NCI-H226 (cell line): ENCODE data around the gene INTU.
"Not testable (repeated sequence)": the region's sequence is repeated elsewhere in the genome, so short reads cannot be mapped to it uniquely, and the experiment has no call there.

ENCODE experiments used
- DNase-seq: peaks from one replicate; pipeline ENCODE4 v3.0.0-alpha.2; 2015

The INTU gene

GRCh38 chr4:127632420-127633403 is at the start of gene INTU:
TSS of gene INTU (plus strand) at chr4:127632957. CDS start at chr4:127633035, 78 bp downstream.
- peak; percentile 92 for DNase-seq

DNA sequence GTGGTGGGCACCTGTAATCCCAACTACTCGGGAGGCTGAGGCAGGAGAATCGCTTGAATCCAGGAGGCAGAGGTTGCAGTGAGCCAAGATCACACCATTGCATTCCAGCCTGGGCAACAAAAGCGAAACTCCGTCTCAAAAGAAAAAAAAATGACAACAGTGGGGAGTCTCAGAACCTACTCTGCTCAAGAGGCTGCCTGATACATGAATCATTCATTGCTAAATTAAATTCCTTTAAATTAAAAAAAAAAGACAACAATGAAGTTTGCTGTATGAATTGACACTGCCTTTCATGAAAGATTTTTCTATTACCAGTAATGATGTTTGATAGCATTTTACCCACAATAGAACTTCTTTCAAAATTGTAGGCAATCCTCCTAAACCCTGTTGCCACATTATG is 46.3 kb upstream of the INTU start:
- DNase-seq: not testable (repeated sequence)

DNA sequence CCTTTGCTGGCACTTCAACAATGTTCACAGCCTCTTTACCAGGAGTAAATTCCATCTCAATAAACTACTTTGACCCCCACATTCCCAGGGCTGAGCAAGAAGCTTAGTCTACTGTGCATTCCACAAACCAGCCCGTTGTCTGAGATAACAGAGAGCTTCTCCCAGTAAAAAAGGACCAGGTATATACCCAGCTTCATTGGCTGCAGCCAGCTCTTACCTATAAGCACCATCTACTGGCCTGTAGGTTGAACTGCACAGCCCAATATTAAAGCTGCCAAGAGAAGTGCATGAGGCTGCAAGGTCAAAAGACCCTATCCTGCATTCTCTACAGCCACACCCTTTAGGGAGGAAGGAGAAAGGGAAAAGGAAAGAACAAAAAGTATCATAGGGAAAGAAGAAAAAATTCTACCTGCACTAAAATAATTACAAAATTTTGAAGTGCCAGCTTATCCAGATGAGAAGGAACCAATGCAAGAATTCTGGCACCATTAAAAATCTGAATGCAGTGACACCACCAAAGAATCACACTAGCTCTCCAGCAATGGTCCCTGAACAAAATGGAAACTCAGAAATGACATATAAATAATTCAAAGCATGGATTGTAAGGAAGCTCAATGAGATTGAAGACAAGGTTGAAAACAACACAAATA is 45.7 kb upstream of the INTU start:
- peak; percentile 68 for DNase-seq

DNA sequence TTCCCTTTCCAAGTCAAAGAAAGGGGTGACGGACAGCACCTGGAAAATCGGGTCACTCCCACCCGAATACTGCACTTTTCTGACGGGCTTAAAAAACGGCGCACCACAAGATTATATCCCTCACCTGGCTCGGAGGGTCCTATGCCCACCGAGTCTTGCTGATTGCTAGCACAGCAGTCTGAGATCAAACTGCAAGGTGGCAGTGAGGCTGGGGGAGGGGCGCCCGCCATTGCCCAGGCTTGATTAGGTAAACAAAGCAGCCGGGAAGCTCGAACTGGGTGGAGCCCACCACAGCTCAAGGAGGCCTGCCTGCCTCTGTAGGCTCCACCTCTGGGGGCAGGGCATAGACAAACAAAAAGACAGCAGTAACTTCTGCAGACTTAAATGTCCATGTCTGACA is 43.6 kb upstream of the INTU start:
- DNase-seq: not testable (repeated sequence)

GRCh38 chr4:127598656-127599055 is 34.1 kb upstream of the INTU start:
- DNase-seq: no peak

GRCh38 chr4:127601029-127601428 is 31.7 kb upstream of the INTU start:
- DNase-seq: no peak

DNA sequence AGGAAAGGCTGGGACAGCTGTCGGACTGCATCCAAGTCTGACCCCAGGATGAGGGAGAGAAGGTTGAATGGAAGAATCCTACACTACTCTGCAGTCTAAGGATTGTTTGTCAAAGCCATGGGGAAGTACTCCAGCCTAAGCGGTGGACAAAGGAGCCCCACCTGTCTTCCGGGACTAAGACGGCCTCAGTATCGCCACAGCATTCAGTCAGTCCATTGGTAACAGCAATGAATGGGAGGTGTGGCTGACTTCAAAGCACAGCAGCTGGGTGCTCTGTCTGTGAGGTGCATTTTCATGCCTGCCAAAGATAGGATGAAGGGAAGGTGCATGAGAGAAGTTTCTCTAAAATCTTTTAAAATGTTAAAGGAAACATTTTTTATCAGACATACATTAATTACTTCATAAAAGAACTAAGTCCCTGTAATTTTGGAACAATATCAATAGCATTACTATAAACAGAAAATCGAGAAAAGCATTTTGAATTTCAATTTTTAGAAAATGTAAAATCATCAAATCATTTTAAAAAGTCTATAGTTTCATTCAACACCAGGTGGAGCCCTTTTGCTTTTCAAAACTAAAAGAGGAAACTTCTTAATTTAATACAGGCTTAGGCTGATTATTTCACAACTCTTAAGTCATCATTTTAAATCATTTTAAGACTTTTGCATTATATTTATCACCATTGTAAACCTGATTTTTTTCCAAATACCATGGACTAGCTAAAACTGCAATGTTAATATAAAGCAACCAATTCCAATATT is 27.6 kb upstream of the INTU start:
- DNase-seq: no peak

DNA sequence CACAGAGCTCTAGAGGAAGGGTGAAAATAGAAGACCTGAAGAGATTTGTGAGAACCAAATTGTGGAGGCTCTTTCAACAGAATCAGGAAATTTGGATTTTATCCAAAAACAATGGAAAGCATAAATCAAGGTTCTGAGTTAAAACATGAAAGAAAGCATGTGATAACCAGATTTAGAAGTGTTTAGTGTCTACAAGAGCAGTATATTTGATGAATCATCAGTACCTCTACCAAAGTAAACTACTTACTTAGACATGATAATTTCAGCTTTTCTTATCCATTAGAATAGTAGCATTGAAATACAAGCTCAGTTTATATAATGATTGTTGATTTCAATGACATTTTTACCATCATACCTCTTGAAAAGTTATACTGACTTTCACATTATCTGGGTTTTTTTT is 25.9 kb upstream of the INTU start:
- no peak for DNase-seq

GRCh38 chr4:127609484-127609883 is 23.3 kb upstream of the INTU start:
- DNase-seq: no peak

- no peak for DNase-seq
Observed at GRCh38 chr4:127610488-127610887, 22.3 kb upstream of the INTU start.

DNA sequence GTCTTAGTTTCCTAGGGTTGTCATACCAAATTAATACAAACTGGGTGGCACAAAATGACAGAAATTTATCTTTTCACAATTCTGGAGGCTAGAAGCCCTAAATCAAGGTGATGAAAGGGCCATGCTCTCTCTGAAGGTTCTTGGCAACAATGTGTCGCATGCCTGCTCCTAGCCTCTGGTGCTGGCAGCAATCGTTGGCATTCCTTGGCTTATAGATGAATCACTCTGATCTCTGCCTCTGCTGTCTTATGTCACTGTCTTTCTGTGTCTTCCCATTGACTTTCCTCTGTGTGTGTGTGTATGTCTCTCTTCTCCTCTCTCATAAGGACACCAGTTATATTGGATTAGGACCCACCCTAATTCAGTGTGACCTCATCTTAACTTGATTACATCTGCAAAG is 15.9 kb upstream of the INTU start:
- no peak for DNase-seq

DNA sequence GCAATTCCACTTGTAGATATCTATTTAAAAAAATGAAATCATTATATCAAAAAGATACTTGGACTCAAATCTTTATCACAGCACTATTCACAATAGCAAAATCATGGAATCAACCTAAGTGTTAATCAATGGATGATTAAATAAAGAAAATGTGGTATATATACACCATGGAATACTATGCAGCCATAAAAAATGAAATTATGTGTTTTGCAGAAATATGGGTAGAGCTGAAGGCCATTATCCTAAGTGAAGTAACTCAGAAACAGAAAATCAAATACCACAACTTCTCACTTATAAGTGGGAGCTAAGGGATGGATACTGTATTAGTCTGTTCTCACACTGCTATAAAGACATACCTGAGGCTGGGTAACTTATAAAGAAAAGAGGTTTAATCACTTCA is 14.3 kb upstream of the INTU start:
- DNase-seq: no peak

DNA sequence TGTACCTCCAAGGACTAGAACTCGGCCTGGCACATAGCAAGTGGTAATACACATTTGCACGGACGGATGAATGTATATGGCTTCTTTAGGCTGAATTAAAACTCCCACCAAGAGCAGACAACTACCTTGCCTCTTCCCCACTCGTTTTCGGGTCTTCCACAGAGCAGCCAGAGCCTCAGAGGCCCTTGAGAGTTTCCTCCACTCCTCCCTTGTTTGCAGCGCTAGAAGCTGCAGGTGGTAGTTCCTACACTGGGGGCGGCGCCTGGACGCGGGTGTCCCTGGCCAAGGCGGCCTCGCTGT is 10.2 kb upstream of the INTU start:
- DNase-seq: no peak

GRCh38 chr4:127622921-127623796 is 9.6 kb upstream of the INTU start:
- no peak for DNase-seq

DNA sequence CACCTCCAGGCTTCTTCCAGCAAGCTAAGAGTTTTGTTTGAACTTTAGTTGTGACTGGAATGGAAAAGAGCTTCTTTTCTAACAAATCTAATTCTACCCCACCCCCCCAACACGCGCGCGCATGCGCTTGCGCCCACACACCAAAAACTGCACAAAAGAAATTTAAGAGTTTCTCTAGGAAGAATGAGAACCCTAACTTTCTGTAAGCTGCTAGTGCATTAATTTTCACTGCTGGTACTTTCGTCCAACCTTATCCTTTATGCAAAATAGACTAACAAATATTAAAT is 9.0 kb upstream of the INTU start:
- DNase-seq: no peak

GRCh38 chr4:127624173-127624572 is 8.6 kb upstream of the INTU start:
- DNase-seq: no peak

GRCh38 chr4:127629371-127629770 is 3.4 kb upstream of the INTU start:
- DNase-seq: no peak

GRCh38 chr4:127630152-127630551 is 2.6 kb upstream of the INTU start:
- DNase-seq: no peak

- no peak for DNase-seq
Observed at GRCh38 chr4:127631420-127631819, 1.3 kb upstream of the INTU start.

DNA sequence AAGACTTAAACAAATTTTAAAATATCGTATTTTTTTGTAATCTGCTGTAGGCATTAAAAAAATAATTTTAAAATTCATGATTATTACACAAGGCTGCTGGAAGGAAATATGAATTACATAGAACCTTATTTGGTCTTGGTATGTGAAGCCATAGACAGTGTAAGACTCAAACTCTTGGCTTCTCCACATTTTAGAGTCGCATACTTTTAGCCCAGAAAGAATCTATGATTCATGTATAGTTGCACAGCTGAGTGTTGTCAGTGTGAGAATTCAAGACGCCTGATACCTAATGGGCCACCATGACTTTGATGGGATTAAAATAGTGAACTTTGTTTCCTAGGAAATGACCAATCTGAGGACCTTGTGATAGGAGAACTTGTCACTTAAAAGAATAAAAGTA is 1.4 kb downstream of the INTU start:
- no peak for DNase-seq

GRCh38 chr4:127641524-127641923 is 8.8 kb downstream of the INTU start:
- DNase-seq: no peak

- no peak for DNase-seq
Observed at GRCh38 chr4:127642169-127642568, 9.4 kb downstream of the INTU start.

DNA sequence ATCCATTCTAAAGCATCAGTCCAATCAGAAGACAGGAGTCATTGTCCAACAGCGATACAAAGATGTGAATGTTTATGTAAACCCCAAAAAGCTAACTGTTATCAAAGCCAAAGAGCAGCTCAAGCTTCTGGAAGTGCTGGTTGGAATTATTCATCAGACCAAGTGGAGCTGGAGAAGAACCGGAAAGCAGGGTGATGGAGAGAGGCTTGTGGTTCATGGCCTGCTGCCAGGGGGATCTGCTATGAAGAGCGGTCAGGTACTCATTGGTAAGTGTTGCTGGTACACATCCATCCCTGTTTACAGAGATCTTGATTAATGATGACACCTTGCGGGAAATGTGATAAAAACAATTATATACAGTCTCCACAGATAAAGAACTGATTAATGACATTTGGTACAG is 11.0 kb downstream of the INTU start:
- DNase-seq: no peak
